OCI-LY7 (cell line): Measurements from ENCODE around the gene SEPSECS. TPM values are rescaled to one million over a fixed set of nuclear protein-coding genes. Genes with fewer than 3 reads are reported as not detected.
A peak's percentile ranks its signal among the peaks of the same experiment; 100 is the strongest.

Experiments used
- Bru-seq: library from RNA; stranded (reverse); fragments of 400-500 nt; gene quantifications from one replicate; lab custom pipeline; 2021; lab: Mats Ljungman, UMichigan
- BruChase-seq, 2 experiments: library from RNA; stranded (reverse); fragments of 400-500 nt; gene quantifications; one replicate each; lab custom pipeline; 2021; lab: Mats Ljungman, UMichigan
- BruUV-seq: library from RNA; stranded (reverse); fragments of 400-500 nt; replicated peaks from 2 replicates; lab custom pipeline; 2021; lab: Mats Ljungman, UMichigan
- CTCF ChIA-PET: fragments of 300-600 bp; sonication (Branson Sonifier 250); formaldehyde crosslinking; loops from one replicate; lab custom pipeline; 2022; ENCODE audit warnings: antibody characterized with exemption; ENCODE audit not compliant: unreplicated experiment; lab: Charles Lee
- POLR2A ChIA-PET: fragments of 300-600 bp; sonication (Branson Sonifier 250); formaldehyde crosslinking; loops from one replicate; lab custom pipeline; 2022; ENCODE audit warnings: antibody characterized with exemption; lab: Charles Lee
- DNase-seq: peaks from one replicate; pipeline ENCODE4 v3.0.0-alpha.2; 2015; ENCODE audit warnings: low spot score
- H2AFZ ChIP-seq: fragments of 200-600 bp; sonication (generic), shearing (Covaris generic); 2 replicates; pipeline ENCODE4 v1.6.1; 2014; ENCODE audit warnings: mild to moderate bottlenecking, antibody characterized with exemption, low read length, moderate library complexity
- H3K27ac ChIP-seq: fragments of 200-600 bp; sonication (generic); 2 replicates; pipeline ENCODE4 v1.5.1; 2014; ENCODE audit warnings: mixed run types, low read depth, mild to moderate bottlenecking, moderate library complexity, low read length, inconsistent platforms; ENCODE audit not compliant: poor library complexity, severe bottlenecking
- H3K36me3 ChIP-seq: fragments of 200-600 bp; sonication (generic); 2 replicates; pipeline ENCODE4 v1.6.1; 2014; ENCODE audit warnings: mild to moderate bottlenecking, antibody characterized with exemption, low read length, moderate library complexity, mixed read lengths; ENCODE audit not compliant: insufficient read depth
- H3K4me1 ChIP-seq: fragments of 200-600 bp; sonication (generic); 2 replicates; pipeline ENCODE4 v1.5.1; 2014; ENCODE audit warnings: mild to moderate bottlenecking, low read length; ENCODE audit not compliant: insufficient read depth, poor library complexity, severe bottlenecking
- H3K4me2 ChIP-seq: fragments of 200-600 bp; sonication (generic); 2 replicates; pipeline ENCODE4 v1.6.1; 2014; ENCODE audit warnings: mild to moderate bottlenecking, low read length
- H3K4me3 ChIP-seq: fragments of 200-600 bp; sonication (generic); 2 replicates; pipeline ENCODE4 v1.5.1; 2014; ENCODE audit warnings: mild to moderate bottlenecking, low read depth, low read length; ENCODE audit not compliant: poor library complexity, severe bottlenecking
- H3K79me2 ChIP-seq: fragments of 200-600 bp; sonication (generic); 2 replicates; pipeline ENCODE4 v1.6.1; 2016; ENCODE audit warnings: low read depth, mild to moderate bottlenecking, low read length, moderate library complexity, mixed read lengths; ENCODE audit not compliant: insufficient read depth
- H3K9me2 ChIP-seq: fragments of 200-600 bp; sonication (generic); 2 replicates; pipeline ENCODE4 v1.6.1; 2016; ENCODE audit warnings: mild to moderate bottlenecking, low read length, mixed read lengths; ENCODE audit not compliant: insufficient read depth
- H3K9me3 ChIP-seq: fragments of 200-600 bp; sonication (generic); 2 replicates; pipeline ENCODE4 v1.6.1; 2014; ENCODE audit warnings: mild to moderate bottlenecking, mixed run types, low read length, mixed read lengths
- H4K20me1 ChIP-seq: fragments of 200-600 bp; sonication (generic); 2 replicates; pipeline ENCODE4 v1.6.1; 2014; ENCODE audit warnings: mild to moderate bottlenecking, antibody characterized with exemption, low read length, moderate library complexity, mixed read lengths; ENCODE audit not compliant: insufficient read depth
- CTCF ChIP-seq: fragments of 200-600 bp; sonication (generic); conservative IDR thresholded peaks from 2 replicates; pipeline ENCODE4 v1.5.1; 2014; ENCODE audit warnings: mild to moderate bottlenecking, antibody characterized with exemption, low read length, moderate library complexity, mixed read lengths
- EZH2phosphoT487 ChIP-seq: fragments of 200-600 bp; sonication (generic); IDR thresholded peaks from 2 replicates; pipeline ENCODE4 v1.6.1; 2018; ENCODE audit warnings: low read depth, borderline replicate concordance, mild to moderate bottlenecking, mixed run types, antibody characterized with exemption, low read length, moderate library complexity, mixed read lengths
- intact Hi-C: fragments of 100-400 bp; cut with micrococcal nuclease; formaldehyde crosslinking; loops from one replicate; pipeline ENCODE4 v1.10.0; 2022; ENCODE audit not compliant: unreplicated experiment
- long read RNA-seq: library from polyadenylated mRNA; stranded (forward); transcript quantifications from one replicate; pipeline ENCODE4 v2.0.0, GENCODE V29; 2022
- total RNA-seq, 2 experiments: library from RNA; depleted of rRNA in 1 of 2; stranded (reverse); fragments of >200 nt in 1 of 2; shearing (Covaris generic) in 1 of 2; gene quantifications; 2 replicates each; pipeline ENCODE4 v1.2.3, GENCODE V29; 2014 to 2022

Gene SEPSECS
- total RNA-seq (2014; rRNA removed; shearing (Covaris generic)): 5.0 and 5.8 TPM in 2 replicates
- total RNA-seq (2022): 13.0 and 15.9 TPM in 2 replicates
- percentile 71 among the genes with signal in this experiment for Bru-seq, nascent RNA
- percentile 54 among the genes with signal in this experiment for BruChase-seq, experiment 1, labeled RNA remaining after a 6-hour chase
- percentile 71 among the genes with signal in this experiment for BruChase-seq, experiment 2, labeled RNA remaining after a 2-hour chase
- long read RNA-seq, full-length matches to known transcripts: 7 of 14 reads
- long read RNA-seq, partial matches to known transcripts: 3 of 14 reads
- long read RNA-seq, other reads (novel, unspliced or antisense): 4 of 14 reads

DNA sequence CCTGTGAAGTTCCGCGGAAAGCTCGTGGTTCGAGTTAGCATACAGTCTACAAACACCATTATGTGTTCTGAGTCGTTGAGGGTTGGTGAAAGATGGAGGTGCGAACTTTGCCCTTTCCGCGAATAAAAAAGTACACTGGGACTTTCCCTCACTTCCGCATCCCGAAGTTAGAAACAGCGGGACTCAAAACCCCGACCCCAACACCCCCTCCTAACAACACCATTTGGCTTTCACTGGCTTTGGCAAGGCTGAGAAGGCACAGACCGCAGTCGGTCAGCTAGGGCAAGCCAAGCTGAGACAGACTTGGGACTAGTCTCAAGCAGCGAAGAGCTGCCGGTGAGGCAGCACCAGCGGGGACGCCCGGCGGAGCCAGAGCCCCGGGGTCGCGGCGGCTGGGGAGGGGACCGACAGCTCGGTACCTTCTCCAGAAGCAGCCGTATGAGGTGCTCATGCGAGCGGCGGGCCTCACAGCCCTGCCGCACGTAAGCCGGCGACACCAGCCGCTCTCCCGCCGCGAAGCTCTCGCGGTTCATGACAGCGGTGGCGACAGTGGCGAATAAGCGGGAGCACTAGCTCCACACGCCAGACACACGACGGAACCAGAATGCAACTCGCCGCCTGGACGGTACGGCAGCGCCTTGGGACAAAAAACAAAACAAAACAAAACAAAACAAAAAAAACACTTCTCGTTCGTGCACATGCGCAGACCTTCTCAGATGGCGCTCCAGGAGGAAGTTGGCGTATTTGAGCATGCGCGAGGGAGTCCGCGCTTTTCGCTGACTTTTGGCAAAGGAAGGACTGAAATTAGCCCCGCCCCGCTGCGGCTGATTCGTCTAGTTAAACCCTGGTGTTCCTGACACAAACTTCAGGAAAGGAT lies at the start of gene SEPSECS:
Gene SEPSECS (minus strand): TSS at position 613 of the 877 bp plus-strand sequence. CDS start 80 bp downstream, at position 533.
- H3K4me3 ChIP-seq: peak within 1 kb of the TSS; percentile 75
- CTCF ChIA-PET: interaction anchor here (0.7 to 0.9 kb wide), 3 partner anchors 9 to 153 kb away, joined by 3 to 5 read pairs (median 4); partner anchors contain the start of gene ZCCHC4
- H4K20me1 ChIP-seq: no peaks in the 10 kb centered on the region
- peaks cover 4% of the 10 kb centered on the region for H3K36me3 ChIP-seq
- TF ChIP-seq CTCF: no peak
- no peak for TF ChIP-seq EZH2phosphoT487
- H3K9me2 ChIP-seq: no peaks in the 10 kb centered on the region
- H3K79me2 ChIP-seq: peaks cover 39% of the 10 kb centered on the region
- peak; percentile 97 for DNase-seq
- H3K27ac ChIP-seq: peak within 1 kb of the TSS; percentile 89
- POLR2A ChIA-PET: interaction anchor here (0.5 to 2.7 kb wide), 9 partner anchors 9 to 366 kb away, joined by 3 to 18 read pairs (median 4); partner anchors contain the start of gene PI4K2B
- peaks cover 24% of the 10 kb centered on the region for H3K4me1 ChIP-seq
- H3K9me3 ChIP-seq: no peaks in the 10 kb centered on the region
- no TSS peak for BruUV-seq
- peak within 1 kb of the TSS; percentile 84 for H3K4me2 ChIP-seq
- H2AFZ ChIP-seq: peak within 1 kb of the TSS; percentile 69
- intact Hi-C loops: loop anchor here (1.0 to 5.0 kb wide), 4 partner anchors 75 to 575 kb away; partner anchors contain the start of genes ANAPC4, DHX15, PI4K2B and ZCCHC4

DNA sequence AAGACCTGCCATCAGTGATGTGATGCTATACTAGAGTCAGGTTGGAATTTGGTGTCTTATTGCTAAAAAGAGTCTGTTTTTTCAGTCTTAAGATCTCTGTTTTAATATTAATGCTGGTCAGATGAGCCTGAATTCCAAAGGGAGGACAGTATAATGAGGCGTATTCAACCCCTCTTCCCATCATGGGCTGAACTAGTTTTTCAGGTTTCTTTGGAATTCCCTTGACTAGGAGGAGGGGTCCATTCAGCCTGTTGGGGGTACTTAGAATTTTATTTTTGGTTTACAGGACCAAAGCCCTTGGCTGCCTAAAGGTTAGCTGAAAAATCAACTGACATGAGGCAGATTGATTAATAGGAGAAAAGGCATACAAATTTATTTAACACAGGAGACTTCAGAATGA lies 49.5 kb upstream of the SEPSECS start:
- CTCF ChIA-PET: no interaction called here
- H3K4me1 ChIP-seq: no peaks in the 10 kb centered on the region

More for the DNA sequence above, 49.5 kb upstream of the SEPSECS start:
- intact Hi-C loops: no loop called here
- Histone ChIP-seq H3K4me2 (no peak overlapping the region), H4K20me1 (no peaks in the 10 kb centered on the region), H2AFZ (no peak overlapping the region), H3K9me2 (no peaks in the 10 kb centered on the region), H3K9me3 (no peaks in the 10 kb centered on the region), H3K27ac (no peak overlapping the region), H3K79me2 (no peaks in the 10 kb centered on the region), H3K36me3 (no peaks in the 10 kb centered on the region), H3K4me3 (no peak overlapping the region)
- TF ChIP-seq CTCF (no peak), EZH2phosphoT487 (no peak)
- POLR2A ChIA-PET: interaction anchor here (1.0 to 1.1 kb wide), 2 partner anchors 9 to 45 kb away, joined by 3 to 4 read pairs; no protein-coding TSS in a partner anchor
- no TSS peak for BruUV-seq
- DNase-seq: no peak
